ENCODE measurements around the gene PLCL1.

Gene PLCL1

GRCh38 chr2:198143156-198143555 lies 338.8 kb downstream of the PLCL1 start:
- no peak for TF ChIP-seq CTCF (IDR thresholded peaks at IDR 0.05; ENCODE audit: low read depth, low read length)

GRCh38 chr2:198143793-198144192 lies 339.4 kb downstream of the PLCL1 start:
- no peak overlapping the region for H3K4me3 ChIP-seq (replicated peaks in 1 of 2; ENCODE audit: low read depth in 2 of 2, low read length in 2 of 2)
- DNase-seq (ENCODE audit: low read depth in 2 of 2) = no peak
- no peak for TF ChIP-seq CTCF (IDR thresholded peaks at IDR 0.05; ENCODE audit: low read depth, low read length)

More at GRCh38 chr2:198143156-198143555, 338.8 kb downstream of the PLCL1 start:
- no peak for DNase-seq (ENCODE audit: low read depth in 2 of 2)
- H3K4me3 ChIP-seq (replicated peaks in 1 of 2; ENCODE audit: low read depth in 2 of 2, low read length in 2 of 2) = no peak overlapping the region

- no peak for TF ChIP-seq CTCF (IDR thresholded peaks at IDR 0.05; ENCODE audit: low read depth, low read length)
- no peak for DNase-seq (ENCODE audit: low read depth in 2 of 2)
- no peak overlapping the region for H3K4me3 ChIP-seq (replicated peaks in 1 of 2; ENCODE audit: low read depth in 2 of 2, low read length in 2 of 2)
Measured at GRCh38 chr2:198144660-198145059, 340.3 kb downstream of the PLCL1 start.

GRCh38 chr2:198146346-198146940 lies 342.1 kb downstream of the PLCL1 start:
- TF ChIP-seq CTCF (IDR thresholded peaks at IDR 0.05; ENCODE audit: low read depth, low read length) = no peak
- DNase-seq (ENCODE audit: low read depth in 2 of 2) = no peak

GRCh38 chr2:198157314-198157713 lies 352.9 kb downstream of the PLCL1 start:
- no peak for DNase-seq (ENCODE audit: low read depth in 2 of 2)
- H3K4me3 ChIP-seq (replicated peaks in 1 of 2; ENCODE audit: low read depth in 2 of 2, low read length in 2 of 2) = no peak overlapping the region
- TF ChIP-seq CTCF (IDR thresholded peaks at IDR 0.05; ENCODE audit: low read depth, low read length) = no peak

More at GRCh38 chr2:198146346-198146940, 342.1 kb downstream of the PLCL1 start:
- H3K4me3 ChIP-seq (replicated peaks in 1 of 2; ENCODE audit: low read depth in 2 of 2, low read length in 2 of 2) = no peak overlapping the region

GRCh38 chr2:198161151-198161550 lies 356.8 kb downstream of the PLCL1 start:
- no peak for TF ChIP-seq CTCF (IDR thresholded peaks at IDR 0.05; ENCODE audit: low read depth, low read length)
- no peak overlapping the region for H3K4me3 ChIP-seq (replicated peaks in 1 of 2; ENCODE audit: low read depth in 2 of 2, low read length in 2 of 2)
- no peak for DNase-seq (ENCODE audit: low read depth in 2 of 2)

GRCh38 chr2:198162276-198162675 lies 357.9 kb downstream of the PLCL1 start:
- no peak for TF ChIP-seq CTCF (IDR thresholded peaks at IDR 0.05; ENCODE audit: low read depth, low read length)
- H3K4me3 ChIP-seq (replicated peaks in 1 of 2; ENCODE audit: low read depth in 2 of 2, low read length in 2 of 2) = no peak overlapping the region
- DNase-seq (ENCODE audit: low read depth in 2 of 2) = no peak
